ENCODE results near the gene MMP12. TPM values are rescaled to one million over a fixed set of nuclear protein-coding genes. Genes with fewer than 3 reads are reported as not detected.

Gene MMP12
- total RNA-seq, 4 donors from 2014 or later, result not detected

DNA sequence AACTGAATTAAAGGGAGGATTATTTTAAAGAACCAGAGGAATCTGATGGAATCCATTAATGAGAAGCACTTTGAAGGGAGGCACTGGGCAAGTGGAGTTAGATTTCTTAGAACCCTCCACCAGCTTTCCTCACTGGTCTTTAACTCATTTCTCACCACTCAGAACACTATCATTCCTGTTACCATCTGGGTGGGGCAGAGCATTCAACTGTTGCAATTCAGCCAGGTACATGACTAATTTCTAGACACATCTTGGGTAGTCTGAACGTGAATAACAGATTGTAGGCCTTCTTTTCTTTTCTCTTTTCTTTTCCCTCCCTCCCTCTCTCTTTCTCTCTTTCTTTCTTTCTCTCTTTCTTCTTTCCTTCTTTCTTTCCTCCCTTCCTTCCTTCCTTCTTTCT lies 61.3 kb downstream of the MMP12 start:
- Histone ChIP-seq H3K36me3 (no peaks in the 10 kb centered on the region), H3K4me3 (no peak overlapping the region), H3K27me3 (no peaks in the 10 kb centered on the region), H3K27ac (no peak overlapping the region), H3K9me3 (no peaks in the 10 kb centered on the region), H3K4me1 (no peaks in the 10 kb centered on the region)
- no peak for TF ChIP-seq POLR2A (IDR thresholded peaks at IDR 0.05)
- 71% methylated on average over 1 of the region's 1 CpG for WGBS
- DNase-seq (ENCODE audit: low spot score in 2 of 2), result no peak

Other genes starting within 250 kb of the MMP12 start
- gene MMP20, start 249.7 kb downstream of the MMP12 start, total RNA-seq, result not detected
- under 1 TPM in 1 of 4 donors, not detected in 3; 0.65 TPM for gene MMP27, start 169.2 kb downstream of the MMP12 start, total RNA-seq
- gene MMP8, start 150.0 kb downstream of the MMP12 start, total RNA-seq, result under 1 TPM in 1 of 4 donors, not detected in 3; 0.15 TPM
- gene MMP10, start 94.4 kb downstream of the MMP12 start, total RNA-seq, result not detected
- under 1 TPM in 1 of 4 donors, not detected in 3; 0.40 TPM for gene MMP1, start 76.8 kb downstream of the MMP12 start, total RNA-seq
- gene MMP3, start 31.4 kb downstream of the MMP12 start, total RNA-seq, result 10 to 100 TPM in 1 of 4 donors, 1 to 10 TPM in 3; 1.4 to 17.2 (median 4.6) TPM
- 1 to 10 TPM in 1 of 4 donors, under 1 TPM in 1, not detected in 2; 0.72 to 3.3 TPM for gene MMP13, start 80.8 kb upstream of the MMP12 start, total RNA-seq
- 10 to 100 TPM; 31.2 to 72.2 (median 49.0) TPM for gene DCUN1D5, start 217.2 kb upstream of the MMP12 start, total RNA-seq
- 10 to 100 TPM in 2 of 4 donors, 1 to 10 TPM in 2; 8.4 to 33.2 (median 11.5) TPM for gene DYNC2H1, start 234.4 kb upstream of the MMP12 start, total RNA-seq

Data from suprapubic skin (tissue), 4 donors.